Neural progenitor cell (in vitro differentiated cells): Measurements from ENCODE around the gene SPTAN1. TPM values are rescaled to one million over a fixed set of nuclear protein-coding genes. Genes with fewer than 3 reads are reported as not detected.

ENCODE experiments used
- DNase-seq: peaks from one replicate; pipeline ENCODE4 v3.0.0-alpha.2; 2016; ENCODE audit warnings: low spot score
- H2AFZ ChIP-seq: fragments of 200-600 bp; sonication (generic); replicated peaks from 2 replicates; pipeline ENCODE4 v1.6.1; 2016; ENCODE audit warnings: antibody characterized with exemption
- H3F3A ChIP-seq: fragments of 200-600 bp; sonication (generic); 2 replicates; pipeline ENCODE4 v1.6.1; 2016; ENCODE audit warnings: antibody characterized with exemption, low read depth
- H3K27ac ChIP-seq: fragments of 200-600 bp; sonication (generic); 2 replicates; pipeline ENCODE4 v1.5.1; 2016; ENCODE audit warnings: mild to moderate bottlenecking
- H3K27me3 ChIP-seq: fragments of 200-600 bp; sonication (generic); 2 replicates; pipeline ENCODE4 v1.6.1; 2016; ENCODE audit warnings: mild to moderate bottlenecking, moderate library complexity
- H3K36me3 ChIP-seq: fragments of 200-600 bp; sonication (generic); 2 replicates; pipeline ENCODE4 v1.5.1; 2016
- H3K4me1 ChIP-seq: fragments of 200-600 bp; sonication (generic); 2 replicates; pipeline ENCODE4 v1.6.1; 2016; ENCODE audit warnings: mixed run types
- H3K4me2 ChIP-seq: fragments of 200-600 bp; sonication (generic); 2 replicates; pipeline ENCODE4 v1.6.1; 2016
- H3K4me3 ChIP-seq: fragments of 200-600 bp; sonication (generic); 2 replicates; pipeline ENCODE4 v1.5.1; 2016
- H3K79me2 ChIP-seq: fragments of 200-600 bp; sonication (generic); 2 replicates; pipeline ENCODE4 v1.6.1; 2016; ENCODE audit warnings: low read depth
- H3K9ac ChIP-seq: fragments of 200-600 bp; sonication (generic); 2 replicates; pipeline ENCODE4 v1.6.1; 2016
- H3K9me3 ChIP-seq: fragments of 200-600 bp; sonication (generic); 2 replicates; pipeline ENCODE4 v1.5.1; 2016; ENCODE audit warnings: low read depth
- H4K20me1 ChIP-seq: fragments of 200-600 bp; sonication (generic); 2 replicates; pipeline ENCODE4 v1.6.1; 2016; ENCODE audit warnings: low read depth
- H3K27ac Mint-ChIP-seq: 3 replicates; pipeline ENCODE4 v1.8.0; 2021; ENCODE audit warnings: mixed read lengths
- H3K27me3 Mint-ChIP-seq: 2 replicates; pipeline ENCODE4 v1.8.0; 2022; ENCODE audit warnings: low read depth, mild to moderate bottlenecking, inconsistent platforms, moderate library complexity, mixed read lengths; ENCODE audit not compliant: insufficient read depth
- H3K36me3 Mint-ChIP-seq: 3 replicates; pipeline ENCODE4 v1.8.0; 2021; ENCODE audit warnings: mixed read lengths
- H3K4me1 Mint-ChIP-seq: 3 replicates; pipeline ENCODE4 v1.8.0; 2021; ENCODE audit warnings: mixed read lengths
- H3K4me3 Mint-ChIP-seq: 3 replicates; pipeline ENCODE4 v1.8.0; 2021; ENCODE audit warnings: mild to moderate bottlenecking, moderate library complexity, mixed read lengths
- H3K9me3 Mint-ChIP-seq: 3 replicates; pipeline ENCODE4 v1.8.0; 2020; ENCODE audit warnings: mixed read lengths
- EZH2 ChIP-seq: fragments of 200-600 bp; sonication (generic); IDR thresholded peaks from 2 replicates; pipeline ENCODE4 v1.6.1; 2017; ENCODE audit warnings: antibody characterized with exemption, mild to moderate bottlenecking, moderate library complexity
- EZH2phosphoT487 ChIP-seq: fragments of 200-600 bp; sonication (generic); IDR thresholded peaks from 2 replicates; pipeline ENCODE4 v1.6.1; 2017; ENCODE audit warnings: antibody characterized with exemption
- total RNA-seq: library from RNA; depleted of rRNA; stranded (reverse); fragments of >200 nt; gene quantifications from 2 replicates; pipeline ENCODE4 v1.2.3, GENCODE V29; 2015; ENCODE audit warnings: low replicate concordance
- TF ChIP-seq, protein P1 (sequence below): fragments of 200-600 bp; sonication (generic); IDR thresholded peaks from 2 replicates; pipeline ENCODE4 v1.5.1; 2017; ENCODE audit warnings: antibody characterized with exemption, mild to moderate bottlenecking

The SPTAN1 gene
- total RNA-seq, 1 donor from 2014 or later: 112 TPM

DNA sequence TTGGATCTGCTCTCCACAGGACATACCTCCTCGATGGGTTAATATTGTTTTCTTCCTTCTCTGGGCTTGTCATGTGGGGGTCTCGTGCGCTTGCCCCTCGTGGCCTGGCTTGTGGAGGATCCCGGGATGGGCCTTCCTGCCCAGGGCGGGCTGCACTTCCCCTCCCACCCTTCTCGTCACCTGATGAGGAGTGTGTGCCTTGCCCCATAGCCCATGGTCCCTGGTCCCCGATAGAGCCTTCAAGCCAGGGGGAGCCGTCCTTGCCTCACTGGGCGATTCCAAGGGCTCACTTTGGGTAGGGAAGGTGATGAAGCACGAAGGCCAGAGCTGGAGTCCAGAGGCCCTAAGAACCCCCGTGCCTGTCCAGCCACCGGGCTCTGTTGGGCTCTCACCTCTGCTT is 75.5 kb downstream of the SPTAN1 start:
- peaks cover 3% of the 10 kb centered on the region for H4K20me1 ChIP-seq
- H3K79me2 ChIP-seq: no peaks in the 10 kb centered on the region
- no peaks in the 10 kb centered on the region for H3K27me3 ChIP-seq
- H3K4me1 ChIP-seq: no peaks in the 10 kb centered on the region
- TF ChIP-seq EZH2phosphoT487 (no peak), EZH2 (no peak)
- TF ChIP-seq, protein P1, sequence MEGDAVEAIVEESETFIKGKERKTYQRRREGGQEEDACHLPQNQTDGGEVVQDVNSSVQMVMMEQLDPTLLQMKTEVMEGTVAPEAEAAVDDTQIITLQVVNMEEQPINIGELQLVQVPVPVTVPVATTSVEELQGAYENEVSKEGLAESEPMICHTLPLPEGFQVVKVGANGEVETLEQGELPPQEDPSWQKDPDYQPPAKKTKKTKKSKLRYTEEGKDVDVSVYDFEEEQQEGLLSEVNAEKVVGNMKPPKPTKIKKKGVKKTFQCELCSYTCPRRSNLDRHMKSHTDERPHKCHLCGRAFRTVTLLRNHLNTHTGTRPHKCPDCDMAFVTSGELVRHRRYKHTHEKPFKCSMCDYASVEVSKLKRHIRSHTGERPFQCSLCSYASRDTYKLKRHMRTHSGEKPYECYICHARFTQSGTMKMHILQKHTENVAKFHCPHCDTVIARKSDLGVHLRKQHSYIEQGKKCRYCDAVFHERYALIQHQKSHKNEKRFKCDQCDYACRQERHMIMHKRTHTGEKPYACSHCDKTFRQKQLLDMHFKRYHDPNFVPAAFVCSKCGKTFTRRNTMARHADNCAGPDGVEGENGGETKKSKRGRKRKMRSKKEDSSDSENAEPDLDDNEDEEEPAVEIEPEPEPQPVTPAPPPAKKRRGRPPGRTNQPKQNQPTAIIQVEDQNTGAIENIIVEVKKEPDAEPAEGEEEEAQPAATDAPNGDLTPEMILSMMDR: no peak
- no peak overlapping the region for H3K4me3 ChIP-seq
- Mint-ChIP-seq H3K9me3 (no peaks in the 10 kb centered on the region), H3K4me3 (no peak overlapping the region), H3K36me3 (peaks cover 30% of the 10 kb centered on the region), H3K27me3 (peaks cover 5% of the 10 kb centered on the region), H3K4me1 (peaks cover 3% of the 10 kb centered on the region), H3K27ac (no peak overlapping the region)
- no peak overlapping the region for H3K4me2 ChIP-seq
- H3K9ac ChIP-seq: no peak overlapping the region
- no peak overlapping the region for H3K27ac ChIP-seq
- DNase-seq: no peak
- H3F3A ChIP-seq: no peaks in the 10 kb centered on the region
- H3K36me3 ChIP-seq: no peaks in the 10 kb centered on the region
- H3K9me3 ChIP-seq: no peaks in the 10 kb centered on the region
- H2AFZ ChIP-seq: no peak overlapping the region

DNA sequence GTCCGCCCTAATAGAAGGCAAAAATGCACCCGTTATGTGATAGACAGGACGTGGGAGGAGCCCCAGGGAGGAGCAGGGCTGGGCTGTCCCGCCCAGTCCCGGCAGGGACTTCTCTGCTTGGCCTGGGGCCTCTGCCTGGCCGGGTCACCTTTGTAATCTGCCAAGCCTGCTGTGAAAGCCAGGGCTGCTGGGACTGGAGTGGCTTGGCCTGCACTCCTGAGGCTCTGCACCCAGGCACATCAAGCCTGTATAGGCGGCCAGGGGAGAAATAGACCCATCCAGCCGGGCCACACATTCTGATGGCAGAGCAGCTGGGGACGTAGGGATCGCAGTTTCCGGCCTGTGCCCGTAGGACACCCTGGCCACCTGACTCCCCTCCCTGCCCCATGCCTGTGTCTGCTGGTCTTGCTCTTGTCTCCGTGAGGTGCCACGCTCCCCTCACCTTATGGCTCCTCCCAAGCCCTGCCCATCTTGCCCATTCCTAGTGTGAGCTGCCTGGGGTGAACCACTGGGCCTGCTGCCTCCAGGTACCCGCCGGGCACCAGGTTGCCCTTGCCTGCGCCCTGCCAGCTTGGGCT is 76.2 kb downstream of the SPTAN1 start:
- H4K20me1 ChIP-seq: peaks cover 3% of the 10 kb centered on the region
- no peak overlapping the region for H3K4me3 ChIP-seq
- Mint-ChIP-seq H3K4me1 (peaks cover 3% of the 10 kb centered on the region), H3K36me3 (peaks cover 34% of the 10 kb centered on the region), H3K27me3 (peaks cover 10% of the 10 kb centered on the region), H3K27ac (peak overlapping the region; percentile 22), H3K9me3 (no peaks in the 10 kb centered on the region), H3K4me3 (no peak overlapping the region)
- H3K4me2 ChIP-seq: no peak overlapping the region
- H3K27me3 ChIP-seq: no peaks in the 10 kb centered on the region
- no peaks in the 10 kb centered on the region for H3F3A ChIP-seq
- no peaks in the 10 kb centered on the region for H3K36me3 ChIP-seq
- no peaks in the 10 kb centered on the region for H3K4me1 ChIP-seq
- TF ChIP-seq, protein P1: no peak
- TF ChIP-seq EZH2 (no peak), EZH2phosphoT487 (no peak)
- no peaks in the 10 kb centered on the region for H3K79me2 ChIP-seq
- no peaks in the 10 kb centered on the region for H3K9me3 ChIP-seq
- no peak overlapping the region for H3K9ac ChIP-seq
- DNase-seq: peak; percentile 34
- H3K27ac ChIP-seq: no peak overlapping the region
- no peak overlapping the region for H2AFZ ChIP-seq

DNA sequence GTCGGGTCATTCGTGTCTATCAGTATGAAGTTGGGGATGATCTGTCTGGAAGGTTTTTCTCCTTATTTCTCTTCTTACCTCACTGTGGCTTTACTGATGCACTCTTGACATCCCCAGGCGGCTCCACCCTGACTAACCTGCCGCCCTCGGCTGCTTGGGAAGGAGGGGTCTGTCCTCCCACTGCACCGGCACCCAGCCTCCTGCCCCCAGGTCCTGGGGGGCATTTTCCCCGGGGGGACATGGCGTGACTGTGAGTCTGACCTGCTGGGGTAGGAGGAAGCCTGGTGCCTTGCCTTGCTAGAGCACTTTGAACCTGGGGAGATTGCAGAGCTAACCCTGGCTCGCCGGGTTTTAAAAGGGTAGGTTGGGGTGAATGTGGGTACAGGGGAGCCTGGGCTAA is 76.7 kb downstream of the SPTAN1 start:
- Histone ChIP-seq H3K27me3 (no peaks in the 10 kb centered on the region), H3K9me3 (no peaks in the 10 kb centered on the region), H3F3A (no peaks in the 10 kb centered on the region), H3K4me1 (no peaks in the 10 kb centered on the region), H3K36me3 (no peaks in the 10 kb centered on the region), H4K20me1 (peaks cover 3% of the 10 kb centered on the region), H3K27ac (no peak overlapping the region), H2AFZ (no peak overlapping the region), H3K9ac (no peak overlapping the region), H3K4me2 (no peak overlapping the region), H3K4me3 (no peak overlapping the region), H3K79me2 (no peaks in the 10 kb centered on the region)
- H3K9me3 Mint-ChIP-seq: no peaks in the 10 kb centered on the region
- DNase-seq: no peak
- peak overlapping the region; percentile 22 for H3K27ac Mint-ChIP-seq
- H3K4me1 Mint-ChIP-seq: peaks cover 3% of the 10 kb centered on the region
- TF ChIP-seq EZH2phosphoT487: no peak
- TF ChIP-seq, protein P1: no peak
- no peak for TF ChIP-seq EZH2
- H3K36me3 Mint-ChIP-seq: peaks cover 36% of the 10 kb centered on the region
- H3K4me3 Mint-ChIP-seq: no peak overlapping the region
- H3K27me3 Mint-ChIP-seq: peaks cover 12% of the 10 kb centered on the region
